Fibroblast of villous mesenchyme (primary cell): ENCODE data around the gene CRTAC1. TPM values are rescaled to one million over a fixed set of nuclear protein-coding genes. Genes with fewer than 3 reads are reported as not detected.

Experiments
- DNase-seq: peaks from one replicate; pipeline ENCODE4 v3.0.0-alpha.2; 2010; ENCODE audit warnings: low read depth
- H3K4me3 ChIP-seq: 2 replicates; pipeline ENCODE4 v1.5.1; 2011; ENCODE audit warnings: low read depth, mild to moderate bottlenecking, low read length
- total RNA-seq: library from RNA; depleted of rRNA; stranded (reverse); fragments of >200 nt; gene quantifications from 2 replicates; pipeline ENCODE4 v1.2.3, GENCODE V29; 2012
- TF ChIP-seq, protein P1 (sequence below): IDR thresholded peaks from 2 replicates; pipeline ENCODE4 v1.5.1; 2012; ENCODE audit warnings: low read depth, mild to moderate bottlenecking, low read length; ENCODE audit not compliant: insufficient read depth

CRTAC1 gene
- total RNA-seq, 1 donor = not detected

DNA sequence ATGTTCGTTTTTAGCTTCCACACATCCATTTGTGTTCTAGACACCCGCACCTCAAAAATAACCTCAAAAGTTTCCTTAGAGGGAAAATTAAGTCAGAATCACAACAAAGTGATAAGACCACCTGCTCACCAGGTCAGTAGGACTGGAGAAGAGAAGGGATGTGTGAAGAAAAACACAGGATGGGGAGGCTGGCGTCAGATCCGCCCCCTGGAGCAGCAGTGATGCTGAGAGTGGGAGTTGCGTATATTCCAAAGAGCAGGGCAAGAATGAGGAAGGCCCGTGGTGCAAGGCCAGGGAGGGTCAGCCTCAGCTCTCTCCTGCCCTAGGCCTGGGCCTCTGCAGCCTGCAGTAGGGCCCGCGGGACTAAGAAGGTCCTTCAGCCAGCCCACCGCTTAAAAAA lies 28.7 kb downstream of the CRTAC1 start:
- TF ChIP-seq, protein P1, sequence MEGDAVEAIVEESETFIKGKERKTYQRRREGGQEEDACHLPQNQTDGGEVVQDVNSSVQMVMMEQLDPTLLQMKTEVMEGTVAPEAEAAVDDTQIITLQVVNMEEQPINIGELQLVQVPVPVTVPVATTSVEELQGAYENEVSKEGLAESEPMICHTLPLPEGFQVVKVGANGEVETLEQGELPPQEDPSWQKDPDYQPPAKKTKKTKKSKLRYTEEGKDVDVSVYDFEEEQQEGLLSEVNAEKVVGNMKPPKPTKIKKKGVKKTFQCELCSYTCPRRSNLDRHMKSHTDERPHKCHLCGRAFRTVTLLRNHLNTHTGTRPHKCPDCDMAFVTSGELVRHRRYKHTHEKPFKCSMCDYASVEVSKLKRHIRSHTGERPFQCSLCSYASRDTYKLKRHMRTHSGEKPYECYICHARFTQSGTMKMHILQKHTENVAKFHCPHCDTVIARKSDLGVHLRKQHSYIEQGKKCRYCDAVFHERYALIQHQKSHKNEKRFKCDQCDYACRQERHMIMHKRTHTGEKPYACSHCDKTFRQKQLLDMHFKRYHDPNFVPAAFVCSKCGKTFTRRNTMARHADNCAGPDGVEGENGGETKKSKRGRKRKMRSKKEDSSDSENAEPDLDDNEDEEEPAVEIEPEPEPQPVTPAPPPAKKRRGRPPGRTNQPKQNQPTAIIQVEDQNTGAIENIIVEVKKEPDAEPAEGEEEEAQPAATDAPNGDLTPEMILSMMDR = no peak
- no peak for DNase-seq
- H3K4me3 ChIP-seq = no peak overlapping the region

DNA sequence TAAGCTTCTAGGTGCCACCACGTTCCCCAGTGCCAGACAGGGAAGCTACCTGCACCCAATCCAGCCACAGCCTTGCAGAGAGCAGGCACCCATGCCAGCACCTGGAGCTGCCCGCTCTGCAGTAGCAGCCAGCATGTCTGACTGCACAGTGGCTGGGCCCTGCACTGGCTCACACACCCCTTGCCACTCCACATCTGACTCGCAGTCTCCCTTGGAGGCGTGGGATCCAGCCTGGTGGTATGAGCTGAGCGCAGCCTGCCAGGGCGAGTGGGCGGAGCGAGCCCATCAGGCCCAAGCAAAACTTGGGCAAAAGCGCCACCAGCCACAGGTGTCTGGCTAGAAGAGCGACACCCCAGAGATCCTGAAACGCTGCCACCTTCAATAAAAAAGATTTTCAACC lies 30.1 kb downstream of the CRTAC1 start:
- no peak for DNase-seq
- no peak overlapping the region for H3K4me3 ChIP-seq
- TF ChIP-seq, protein P1 = no peak

DNA sequence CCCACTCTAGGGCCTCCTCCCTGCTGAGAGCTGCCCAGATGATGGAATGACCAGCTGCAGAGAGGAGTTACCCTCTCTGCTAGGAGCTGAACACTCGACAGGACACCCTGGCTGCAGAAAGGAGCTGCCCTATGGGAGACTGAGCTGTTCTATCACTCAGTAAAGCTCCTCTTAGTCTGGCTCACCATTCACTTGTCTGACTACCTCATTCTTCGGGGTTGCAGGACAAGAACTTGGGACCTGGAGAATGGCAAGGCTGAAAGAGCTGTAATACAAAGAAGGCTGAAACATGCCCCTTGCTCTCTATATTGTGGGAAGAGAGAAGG lies 30.5 kb downstream of the CRTAC1 start:
- no peak overlapping the region for H3K4me3 ChIP-seq
- no peak for DNase-seq
- TF ChIP-seq, protein P1 = no peak

DNA sequence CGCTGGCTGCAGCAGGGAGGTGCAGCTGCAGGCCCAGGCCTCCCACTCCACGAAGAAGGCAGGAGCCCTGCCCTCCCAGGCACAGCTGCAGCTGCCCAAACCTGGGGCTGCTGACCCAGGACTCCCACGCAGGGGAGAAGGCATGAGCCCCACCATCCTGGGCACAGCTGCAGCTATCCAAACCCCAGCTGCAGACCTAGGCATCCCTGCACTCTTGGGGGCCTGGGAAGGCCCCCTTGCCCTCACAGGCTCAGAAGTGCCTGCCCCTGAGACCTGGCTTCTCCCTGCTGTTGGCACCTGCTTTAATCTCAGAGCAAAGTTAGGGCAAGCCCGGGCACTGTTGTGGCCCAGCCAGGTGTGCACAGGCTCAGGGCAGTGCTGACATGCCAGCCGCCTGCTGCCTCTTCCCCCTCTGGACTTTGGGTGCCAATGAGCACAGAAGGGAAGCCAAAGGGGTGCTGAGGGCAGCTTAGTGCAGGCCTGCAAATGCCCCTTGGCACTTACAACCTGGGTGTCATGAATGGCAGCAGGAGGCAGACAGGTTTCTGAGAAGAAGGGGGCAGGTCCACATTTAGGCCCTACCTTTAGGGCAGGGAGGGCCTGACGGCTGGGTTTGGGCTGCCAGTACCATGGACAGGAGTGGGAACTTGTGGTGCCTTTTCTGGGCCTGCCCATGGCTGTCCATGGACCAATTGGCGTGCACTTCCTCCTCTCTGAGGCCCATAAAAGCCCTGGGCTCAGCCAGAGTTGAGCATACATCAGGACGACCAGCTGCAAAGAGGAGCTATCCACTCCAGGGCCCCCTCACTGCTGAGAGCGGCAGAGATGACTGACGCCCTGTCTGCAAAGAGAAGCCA lies 31.1 kb downstream of the CRTAC1 start:
- TF ChIP-seq, protein P1 = no peak
- no peak overlapping the region for H3K4me3 ChIP-seq
- no peak for DNase-seq

DNA sequence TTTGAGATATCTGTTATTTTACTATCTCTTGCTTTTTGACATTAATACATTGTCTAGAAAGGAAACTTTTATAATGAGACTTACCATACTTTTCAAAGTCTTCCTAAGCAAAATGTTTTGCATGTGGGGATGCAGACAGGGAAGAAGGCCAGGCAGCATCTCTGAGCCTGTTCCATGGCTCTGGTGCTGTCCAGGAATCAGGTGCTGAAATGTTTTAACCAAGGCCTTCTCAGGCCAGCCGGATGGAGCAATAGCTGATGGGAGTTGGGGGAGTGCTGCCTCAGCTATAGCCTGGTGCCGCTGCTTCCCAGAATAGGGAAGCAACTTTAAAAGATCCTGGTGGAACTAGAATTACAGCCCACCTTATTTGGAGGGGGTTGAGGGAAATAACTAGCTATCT lies 38.5 kb downstream of the CRTAC1 start:
- H3K4me3 ChIP-seq = no peak overlapping the region
- DNase-seq = peak; percentile 37
- TF ChIP-seq, protein P1 = no peak

DNA sequence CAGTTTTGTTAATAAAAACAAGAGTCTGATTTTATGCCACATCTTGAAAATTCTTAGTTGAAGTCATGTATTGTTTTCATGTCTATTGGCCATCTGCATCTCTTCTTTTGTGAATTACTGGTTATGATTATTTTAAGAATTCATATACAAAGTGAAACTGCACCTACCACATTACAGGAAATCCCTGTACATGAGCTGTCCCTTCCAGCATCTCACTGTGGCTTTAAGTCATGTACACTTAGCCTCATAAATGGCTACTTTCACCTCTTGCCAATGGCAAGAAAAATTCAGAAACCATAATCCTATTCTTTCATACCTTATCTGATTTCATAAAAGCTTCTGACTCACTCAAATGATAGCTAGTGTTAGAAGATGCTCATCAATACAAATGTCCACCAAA lies 48.6 kb downstream of the CRTAC1 start:
- no peak overlapping the region for H3K4me3 ChIP-seq
- no peak for DNase-seq
- TF ChIP-seq, protein P1 = no peak

DNA sequence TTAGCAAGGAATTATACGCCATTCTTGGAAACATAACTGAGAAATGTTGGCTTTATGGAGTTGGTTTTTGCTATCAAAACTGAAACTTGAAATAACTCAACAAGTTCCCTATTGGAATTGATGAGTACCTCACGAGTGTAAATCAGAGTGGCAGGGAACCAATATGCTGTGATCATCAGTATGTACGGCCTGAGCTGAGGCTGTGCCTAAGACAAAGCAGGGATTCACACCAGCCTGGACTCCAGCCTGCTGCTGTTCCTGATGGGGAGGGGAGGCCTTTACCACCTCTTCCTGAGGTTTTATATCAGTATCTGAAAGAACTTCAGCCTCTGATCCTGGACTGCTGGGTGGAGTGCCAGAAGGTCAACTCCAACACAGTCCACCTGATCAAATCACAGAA lies 52.7 kb downstream of the CRTAC1 start:
- H3K4me3 ChIP-seq = no peak overlapping the region
- TF ChIP-seq, protein P1 = no peak
- DNase-seq = no peak
